ENCODE results near the gene PRKG1. TPM values are rescaled to one million over a fixed set of nuclear protein-coding genes. Genes with fewer than 3 reads are reported as not detected.

The PRKG1 gene
- total RNA-seq, 4 donors from 2014 or later = 17.1 to 36.4 (median 25.8) TPM

DNA sequence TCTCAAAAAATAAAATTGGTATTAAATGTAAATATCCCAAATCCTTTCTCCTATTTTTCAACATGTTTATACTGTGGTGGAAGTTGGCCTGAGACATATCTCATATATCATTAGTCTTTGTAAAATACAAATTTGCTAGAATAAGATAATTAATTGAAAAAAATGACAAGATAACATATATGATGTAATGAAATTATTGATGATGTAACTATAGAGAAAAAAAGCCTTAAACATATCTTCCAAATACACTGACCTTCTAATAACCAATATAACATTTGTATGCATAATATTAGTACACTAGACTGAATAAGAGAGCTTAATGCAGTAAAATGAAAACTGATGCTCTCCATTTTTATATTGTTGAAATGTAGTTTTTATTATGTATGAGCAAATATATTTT is 104.3 kb downstream of the PRKG1 start:
- TF ChIP-seq CTCF (IDR thresholded peaks at IDR 0.05) = no peak
- ATAC-seq (ENCODE audit: low FRiP score) = no peak
- DNase-seq (ENCODE audit: low spot score) = no peak

GRCh38 chr10:51180141-51180540 is 105.9 kb downstream of the PRKG1 start:
- DNase-seq (ENCODE audit: low spot score) (no peak), ATAC-seq (ENCODE audit: low FRiP score) (no peak)
- no peak for TF ChIP-seq CTCF (IDR thresholded peaks at IDR 0.05)

- ATAC-seq (ENCODE audit: low FRiP score) (no peak), DNase-seq (ENCODE audit: low spot score) (no peak)
- no peak for TF ChIP-seq CTCF (IDR thresholded peaks at IDR 0.05)
Measured at GRCh38 chr10:51183783-51184182, 109.5 kb downstream of the PRKG1 start.

DNA sequence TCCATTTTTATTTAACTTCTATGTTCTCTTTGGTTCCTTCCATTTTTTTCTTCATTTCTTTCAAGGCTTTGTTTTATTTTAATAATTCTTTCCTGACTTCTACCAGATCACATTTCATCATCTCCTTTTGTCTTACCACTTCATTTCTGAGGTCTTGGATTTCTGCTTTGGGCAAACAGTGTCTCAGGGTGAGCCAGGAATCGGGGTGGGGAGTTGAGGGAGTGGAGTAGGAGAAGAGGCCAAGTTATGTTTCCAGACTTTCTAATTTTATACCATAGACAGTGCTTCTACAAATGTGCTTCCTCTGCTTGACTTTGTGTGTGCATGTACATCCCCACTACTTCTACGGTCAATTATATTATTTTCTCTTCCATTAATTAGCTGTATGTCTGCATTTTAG is 112.1 kb downstream of the PRKG1 start:
- no peak for TF ChIP-seq CTCF (IDR thresholded peaks at IDR 0.05)
- DNase-seq (ENCODE audit: low spot score) (no peak), ATAC-seq (ENCODE audit: low FRiP score) (no peak)

- DNase-seq (ENCODE audit: low spot score) (no peak), ATAC-seq (ENCODE audit: low FRiP score) (no peak)
- TF ChIP-seq CTCF (IDR thresholded peaks at IDR 0.05) = no peak
Measured at GRCh38 chr10:51188008-51188407, 113.7 kb downstream of the PRKG1 start.

- ATAC-seq (ENCODE audit: low FRiP score) (no peak), DNase-seq (ENCODE audit: low spot score) (no peak)
- no peak for TF ChIP-seq CTCF (IDR thresholded peaks at IDR 0.05)
Measured at GRCh38 chr10:51188866-51189265, 114.6 kb downstream of the PRKG1 start.

- ATAC-seq (ENCODE audit: low FRiP score) = no peak
- TF ChIP-seq CTCF (IDR thresholded peaks at IDR 0.05) = no peak
Measured at GRCh38 chr10:51196508-51197175, 122.4 kb downstream of the PRKG1 start.

More at GRCh38 chr10:51196508-51197175, 122.4 kb downstream of the PRKG1 start:
- no peak for DNase-seq (ENCODE audit: low spot score)

All from omental fat pad (tissue), 4 donors.